GM21515 (cell line): ENCODE measurements around the gene XRRA1.
"Not testable (repeated sequence)": the region's sequence is repeated elsewhere in the genome, so short reads cannot be mapped to it uniquely, and the experiment has no call there.

Source experiments
- ATAC-seq: cut with Tn5 transposase; IDR thresholded peaks from one replicate; pipeline ENCODE4 v1.9.1; 2021; ENCODE audit not compliant: unreplicated experiment

Gene XRRA1

GRCh38 chr11:74839971-74840370 is 108.9 kb downstream of the XRRA1 start:
- ATAC-seq = no peak

GRCh38 chr11:74839446-74839845 is 109.4 kb downstream of the XRRA1 start:
- no peak for ATAC-seq

- ATAC-seq = no peak
Measured at GRCh38 chr11:74838188-74838587, 110.7 kb downstream of the XRRA1 start.

GRCh38 chr11:74837191-74837590 is 111.7 kb downstream of the XRRA1 start:
- ATAC-seq = no peak

- ATAC-seq = no peak
Measured at GRCh38 chr11:74826901-74827300, 122.0 kb downstream of the XRRA1 start.

GRCh38 chr11:74825596-74825995 is 123.3 kb downstream of the XRRA1 start:
- ATAC-seq = not testable (repeated sequence)

- no peak for ATAC-seq
Measured at GRCh38 chr11:74824285-74824982, 124.5 kb downstream of the XRRA1 start.

GRCh38 chr11:74822170-74822569 is 126.7 kb downstream of the XRRA1 start:
- no peak for ATAC-seq

- ATAC-seq = no peak
Measured at GRCh38 chr11:74820763-74821162, 128.1 kb downstream of the XRRA1 start.

GRCh38 chr11:74819400-74819799 is 129.5 kb downstream of the XRRA1 start:
- no peak for ATAC-seq

GRCh38 chr11:74818283-74818946 is 130.5 kb downstream of the XRRA1 start:
- no peak for ATAC-seq

GRCh38 chr11:74816664-74817063 is 132.2 kb downstream of the XRRA1 start:
- no peak for ATAC-seq

- no peak for ATAC-seq
Measured at GRCh38 chr11:74815966-74816365, 132.9 kb downstream of the XRRA1 start.

- ATAC-seq = no peak
Measured at GRCh38 chr11:74809801-74810200, 139.1 kb downstream of the XRRA1 start.

GRCh38 chr11:74806267-74806666 is 142.6 kb downstream of the XRRA1 start:
- no peak for ATAC-seq

- ATAC-seq = no peak
Measured at GRCh38 chr11:74791333-74792100, 157.4 kb downstream of the XRRA1 start.
